Vagina (tissue), 2 donors: Measurements from ENCODE around the gene PCDHA2.

ENCODE experiments used
- POLR2A ChIP-seq, 2 donors: fragments of 450-650 bp; IDR thresholded peaks; one replicate each; pipeline ENCODE4 v1.6.1; 2017; ENCODE audit warnings: antibody characterized with exemption in 2 of 2, mild to moderate bottlenecking in 2 of 2, moderate library complexity in 2 of 2
- TF ChIP-seq, protein P1 (sequence below), 3 experiments: fragments of 450-650 bp in 2 of 3; fragments of 200-600 bp in 1 of 3; sonication (generic) in 1 of 3; IDR thresholded peaks; one replicate each; pipeline ENCODE4 v1.5.1; 2017 to 2019; ENCODE audit warnings: antibody characterized with exemption in 3 of 3, mild to moderate bottlenecking in 2 of 3, moderate library complexity in 2 of 3

DNA sequence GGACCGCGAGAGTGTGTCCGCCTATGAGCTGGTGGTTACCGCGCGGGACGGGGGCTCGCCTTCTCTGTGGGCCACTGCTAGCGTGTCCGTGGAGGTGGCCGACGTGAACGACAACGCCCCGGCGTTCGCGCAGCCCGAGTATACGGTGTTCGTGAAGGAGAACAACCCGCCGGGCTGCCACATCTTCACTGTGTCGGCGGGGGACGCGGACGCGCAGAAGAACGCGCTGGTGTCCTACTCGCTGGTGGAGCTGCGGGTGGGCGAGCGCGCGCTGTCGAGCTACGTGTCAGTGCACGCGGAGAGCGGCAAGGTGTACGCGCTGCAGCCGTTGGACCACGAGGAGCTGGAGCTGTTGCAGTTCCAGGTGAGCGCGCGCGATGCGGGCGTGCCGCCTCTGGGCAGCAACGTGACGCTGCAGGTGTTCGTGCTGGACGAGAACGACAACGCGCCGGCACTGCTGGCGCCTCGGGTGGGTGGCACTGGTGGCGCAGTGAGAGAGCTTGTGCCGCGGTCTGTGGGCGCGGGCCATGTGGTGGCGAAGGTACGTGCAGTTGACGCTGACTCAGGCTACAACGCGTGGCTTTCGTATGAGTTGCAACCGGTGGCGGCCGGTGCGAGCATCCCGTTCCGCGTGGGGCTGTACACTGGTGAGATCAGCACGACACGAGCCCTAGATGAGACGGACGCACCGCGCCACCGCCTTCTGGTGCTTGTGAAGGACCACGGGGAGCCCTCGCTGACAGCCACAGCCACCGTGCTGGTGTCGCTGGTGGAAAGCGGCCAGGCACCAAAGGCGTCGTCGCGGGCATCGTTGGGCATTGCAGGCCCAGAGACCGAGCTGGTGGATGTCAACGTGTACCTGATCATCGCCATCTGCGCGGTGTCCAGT is 41.2 kb downstream of the PCDHA2 start:
- no peak for TF ChIP-seq POLR2A (IDR thresholded peaks at IDR 0.05)
- TF ChIP-seq, protein P1, sequence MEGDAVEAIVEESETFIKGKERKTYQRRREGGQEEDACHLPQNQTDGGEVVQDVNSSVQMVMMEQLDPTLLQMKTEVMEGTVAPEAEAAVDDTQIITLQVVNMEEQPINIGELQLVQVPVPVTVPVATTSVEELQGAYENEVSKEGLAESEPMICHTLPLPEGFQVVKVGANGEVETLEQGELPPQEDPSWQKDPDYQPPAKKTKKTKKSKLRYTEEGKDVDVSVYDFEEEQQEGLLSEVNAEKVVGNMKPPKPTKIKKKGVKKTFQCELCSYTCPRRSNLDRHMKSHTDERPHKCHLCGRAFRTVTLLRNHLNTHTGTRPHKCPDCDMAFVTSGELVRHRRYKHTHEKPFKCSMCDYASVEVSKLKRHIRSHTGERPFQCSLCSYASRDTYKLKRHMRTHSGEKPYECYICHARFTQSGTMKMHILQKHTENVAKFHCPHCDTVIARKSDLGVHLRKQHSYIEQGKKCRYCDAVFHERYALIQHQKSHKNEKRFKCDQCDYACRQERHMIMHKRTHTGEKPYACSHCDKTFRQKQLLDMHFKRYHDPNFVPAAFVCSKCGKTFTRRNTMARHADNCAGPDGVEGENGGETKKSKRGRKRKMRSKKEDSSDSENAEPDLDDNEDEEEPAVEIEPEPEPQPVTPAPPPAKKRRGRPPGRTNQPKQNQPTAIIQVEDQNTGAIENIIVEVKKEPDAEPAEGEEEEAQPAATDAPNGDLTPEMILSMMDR (IDR thresholded peaks at IDR 0.05): no peak
